ENCODE data around the gene HNRNPF.

Gene HNRNPF

GRCh38 chr10:43342279-43343125 is 66.5 kb downstream of the HNRNPF start:
- Histone ChIP-seq H3K36me3 (ENCODE audit: control insufficient read depth in 2 of 2, insufficient read depth in 1 of 2, low read length in 2 of 2) (no peaks in the 10 kb centered on the region), H3K9me3 (ENCODE audit: control insufficient read depth, insufficient read depth, low read depth, low read length) (no peaks in the 10 kb centered on the region), H3K27ac (ENCODE audit: extremely low read depth, low read depth, low read length) (no peak overlapping the region), H3K4me1 (ENCODE audit: control insufficient read depth, insufficient read depth, low read length) (no peaks in the 10 kb centered on the region), H3K4me3 (ENCODE audit: low read depth, low read length) (no peak overlapping the region)
- POLR2A ChIA-PET: interaction anchor here (0.6 to 0.7 kb wide), 3 partner anchors 24 to 54 kb away, joined by 3 to 9 read pairs (median 4); no protein-coding TSS in a partner anchor
- TF ChIP-seq ZNF76 (tag by site-specific recombination; IDR thresholded peaks at IDR 0.05; ENCODE audit: borderline replicate concordance, low read depth): no peak
- TF ChIP-seq ZNF629 (tag by site-specific recombination; IDR thresholded peaks at IDR 0.05): no peak
- no peak for TF ChIP-seq ZNF16 (tag by site-specific recombination; IDR thresholded peaks at IDR 0.05; ENCODE audit: low read depth)
- no peak for TF ChIP-seq ZNF664 (tag by site-specific recombination; IDR thresholded peaks at IDR 0.05)
- TF ChIP-seq, protein P1, sequence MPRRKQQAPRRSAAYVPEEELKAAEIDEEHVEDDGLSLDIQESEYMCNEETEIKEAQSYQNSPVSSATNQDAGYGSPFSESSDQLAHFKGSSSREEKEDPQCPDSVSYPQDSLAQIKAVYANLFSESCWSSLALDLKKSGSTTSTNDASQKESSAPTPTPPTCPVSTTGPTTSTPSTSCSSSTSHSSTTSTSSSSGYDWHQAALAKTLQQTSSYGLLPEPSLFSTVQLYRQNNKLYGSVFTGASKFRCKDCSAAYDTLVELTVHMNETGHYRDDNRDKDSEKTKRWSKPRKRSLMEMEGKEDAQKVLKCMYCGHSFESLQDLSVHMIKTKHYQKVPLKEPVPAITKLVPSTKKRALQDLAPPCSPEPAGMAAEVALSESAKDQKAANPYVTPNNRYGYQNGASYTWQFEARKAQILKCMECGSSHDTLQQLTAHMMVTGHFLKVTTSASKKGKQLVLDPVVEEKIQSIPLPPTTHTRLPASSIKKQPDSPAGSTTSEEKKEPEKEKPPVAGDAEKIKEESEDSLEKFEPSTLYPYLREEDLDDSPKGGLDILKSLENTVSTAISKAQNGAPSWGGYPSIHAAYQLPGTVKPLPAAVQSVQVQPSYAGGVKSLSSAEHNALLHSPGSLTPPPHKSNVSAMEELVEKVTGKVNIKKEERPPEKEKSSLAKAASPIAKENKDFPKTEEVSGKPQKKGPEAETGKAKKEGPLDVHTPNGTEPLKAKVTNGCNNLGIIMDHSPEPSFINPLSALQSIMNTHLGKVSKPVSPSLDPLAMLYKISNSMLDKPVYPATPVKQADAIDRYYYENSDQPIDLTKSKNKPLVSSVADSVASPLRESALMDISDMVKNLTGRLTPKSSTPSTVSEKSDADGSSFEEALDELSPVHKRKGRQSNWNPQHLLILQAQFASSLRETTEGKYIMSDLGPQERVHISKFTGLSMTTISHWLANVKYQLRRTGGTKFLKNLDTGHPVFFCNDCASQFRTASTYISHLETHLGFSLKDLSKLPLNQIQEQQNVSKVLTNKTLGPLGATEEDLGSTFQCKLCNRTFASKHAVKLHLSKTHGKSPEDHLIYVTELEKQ (tag by site-specific recombination; IDR thresholded peaks at IDR 0.05; ENCODE audit: borderline replicate concordance): no peak
- TF ChIP-seq, protein P2, sequence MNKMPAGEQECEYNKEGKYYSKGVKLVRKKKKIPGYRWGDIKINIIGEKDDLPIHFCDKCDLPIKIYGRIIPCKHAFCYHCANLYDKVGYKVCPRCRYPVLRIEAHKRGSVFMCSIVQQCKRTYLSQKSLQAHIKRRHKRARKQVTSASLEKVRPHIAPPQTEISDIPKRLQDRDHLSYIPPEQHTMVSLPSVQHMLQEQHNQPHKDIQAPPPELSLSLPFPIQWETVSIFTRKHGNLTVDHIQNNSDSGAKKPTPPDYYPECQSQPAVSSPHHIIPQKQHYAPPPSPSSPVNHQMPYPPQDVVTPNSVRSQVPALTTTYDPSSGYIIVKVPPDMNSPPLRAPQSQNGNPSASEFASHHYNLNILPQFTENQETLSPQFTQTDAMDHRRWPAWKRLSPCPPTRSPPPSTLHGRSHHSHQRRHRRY (tag by site-specific recombination; IDR thresholded peaks at IDR 0.05): no peak
- TF ChIP-seq KLF16 (tag by site-specific recombination; IDR thresholded peaks at IDR 0.05): no peak
- TF ChIP-seq HOXC10 (CRISPR knock-in tag; IDR thresholded peaks at IDR 0.05): no peak
- TF ChIP-seq ZNF248 (tag by site-specific recombination; IDR thresholded peaks at IDR 0.05): no peak
- TF ChIP-seq, protein P3, sequence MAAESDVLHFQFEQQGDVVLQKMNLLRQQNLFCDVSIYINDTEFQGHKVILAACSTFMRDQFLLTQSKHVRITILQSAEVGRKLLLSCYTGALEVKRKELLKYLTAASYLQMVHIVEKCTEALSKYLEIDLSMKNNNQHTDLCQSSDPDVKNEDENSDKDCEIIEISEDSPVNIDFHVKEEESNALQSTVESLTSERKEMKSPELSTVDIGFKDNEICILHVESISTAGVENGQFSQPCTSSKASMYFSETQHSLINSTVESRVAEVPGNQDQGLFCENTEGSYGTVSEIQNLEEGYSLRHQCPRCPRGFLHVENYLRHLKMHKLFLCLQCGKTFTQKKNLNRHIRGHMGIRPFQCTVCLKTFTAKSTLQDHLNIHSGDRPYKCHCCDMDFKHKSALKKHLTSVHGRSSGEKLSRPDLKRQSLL (tag by site-specific recombination; IDR thresholded peaks at IDR 0.05): no peak
- TF ChIP-seq ZNF19 (tag by site-specific recombination; IDR thresholded peaks at IDR 0.05; ENCODE audit: low read depth): no peak
- no peak for TF ChIP-seq ZNF488 (tag by site-specific recombination; IDR thresholded peaks at IDR 0.05)
- TF ChIP-seq ZNF169 (tag by site-specific recombination; IDR thresholded peaks at IDR 0.05): no peak
- no peak for TF ChIP-seq ZBTB8A (tag by site-specific recombination; IDR thresholded peaks at IDR 0.05)
- TF ChIP-seq ZNF112 (tag by site-specific recombination; IDR thresholded peaks at IDR 0.05): no peak
- TF ChIP-seq ZNF292 (tag by site-specific recombination; IDR thresholded peaks at IDR 0.05; ENCODE audit: borderline replicate concordance, low read depth): no peak
- TF ChIP-seq FEZF1 (tag by site-specific recombination; IDR thresholded peaks at IDR 0.05): no peak
- no peak for TF ChIP-seq ZNF530 (tag by site-specific recombination; IDR thresholded peaks at IDR 0.05; ENCODE audit: low read depth)
- TF ChIP-seq YY2 (tag by site-specific recombination; IDR thresholded peaks at IDR 0.05): no peak
- CTCF ChIA-PET: no interaction called here

Data from HEK293 (cell line).